Panc1 (cell line): ENCODE measurements around the gene UBE2E2.

ENCODE experiments used
- POLR2AphosphoS5 ChIP-seq: IDR thresholded peaks from 2 replicates; pipeline ENCODE4 v1.6.1; 2012; ENCODE audit warnings: mild to moderate bottlenecking, low read depth, low read length, moderate library complexity
- SIN3A ChIP-seq: IDR thresholded peaks from 2 replicates; pipeline ENCODE4 v1.6.1; 2012; ENCODE audit warnings: low read depth, mild to moderate bottlenecking, low read length, moderate library complexity, borderline replicate concordance; ENCODE audit not compliant: insufficient read depth
- TCF7L2 ChIP-seq: IDR thresholded peaks from 2 replicates; pipeline ENCODE4 v1.6.1; 2011; ENCODE audit warnings: mild to moderate bottlenecking, low read depth, low read length, inconsistent platforms
- TF ChIP-seq, protein P1 (sequence below): fragments of 450-650 bp; IDR thresholded peaks from 2 replicates; pipeline ENCODE4 v1.5.1; 2017; ENCODE audit warnings: mild to moderate bottlenecking
- TF ChIP-seq, protein P2 (sequence below), 2 experiments: IDR thresholded peaks; 2 replicates each; pipeline ENCODE4 v1.6.1; 2011 to 2012; ENCODE audit warnings: low read depth in 2 of 2, control low read depth in 1 of 2, low read length in 1 of 2, mild to moderate bottlenecking in 1 of 2, moderate library complexity in 1 of 2; ENCODE audit not compliant: insufficient read depth in 1 of 2

DNA sequence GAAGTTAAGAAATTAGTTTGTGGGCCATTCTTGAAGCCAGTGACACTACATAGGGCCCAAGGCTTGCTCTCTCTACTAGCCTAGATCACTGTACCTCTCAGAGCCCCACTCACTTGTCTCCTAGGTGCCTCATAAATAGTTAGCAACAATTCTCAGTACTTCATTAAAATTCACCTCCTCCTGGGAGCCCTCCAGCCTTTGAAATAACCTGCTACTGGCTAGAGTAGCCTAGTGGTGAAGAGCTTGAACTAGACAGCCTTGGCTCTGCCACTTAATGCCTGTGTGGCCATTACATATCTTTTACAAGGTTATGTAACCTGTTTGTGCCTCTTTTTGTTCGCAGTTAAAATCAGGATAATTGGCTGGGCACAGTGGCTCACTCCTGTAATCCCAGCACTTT lies 89.3 kb downstream of the UBE2E2 start:
- TF ChIP-seq TCF7L2 (no peak), SIN3A (no peak), POLR2AphosphoS5 (no peak)
- TF ChIP-seq, protein P1, sequence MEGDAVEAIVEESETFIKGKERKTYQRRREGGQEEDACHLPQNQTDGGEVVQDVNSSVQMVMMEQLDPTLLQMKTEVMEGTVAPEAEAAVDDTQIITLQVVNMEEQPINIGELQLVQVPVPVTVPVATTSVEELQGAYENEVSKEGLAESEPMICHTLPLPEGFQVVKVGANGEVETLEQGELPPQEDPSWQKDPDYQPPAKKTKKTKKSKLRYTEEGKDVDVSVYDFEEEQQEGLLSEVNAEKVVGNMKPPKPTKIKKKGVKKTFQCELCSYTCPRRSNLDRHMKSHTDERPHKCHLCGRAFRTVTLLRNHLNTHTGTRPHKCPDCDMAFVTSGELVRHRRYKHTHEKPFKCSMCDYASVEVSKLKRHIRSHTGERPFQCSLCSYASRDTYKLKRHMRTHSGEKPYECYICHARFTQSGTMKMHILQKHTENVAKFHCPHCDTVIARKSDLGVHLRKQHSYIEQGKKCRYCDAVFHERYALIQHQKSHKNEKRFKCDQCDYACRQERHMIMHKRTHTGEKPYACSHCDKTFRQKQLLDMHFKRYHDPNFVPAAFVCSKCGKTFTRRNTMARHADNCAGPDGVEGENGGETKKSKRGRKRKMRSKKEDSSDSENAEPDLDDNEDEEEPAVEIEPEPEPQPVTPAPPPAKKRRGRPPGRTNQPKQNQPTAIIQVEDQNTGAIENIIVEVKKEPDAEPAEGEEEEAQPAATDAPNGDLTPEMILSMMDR: no peak
- TF ChIP-seq, protein P2, sequence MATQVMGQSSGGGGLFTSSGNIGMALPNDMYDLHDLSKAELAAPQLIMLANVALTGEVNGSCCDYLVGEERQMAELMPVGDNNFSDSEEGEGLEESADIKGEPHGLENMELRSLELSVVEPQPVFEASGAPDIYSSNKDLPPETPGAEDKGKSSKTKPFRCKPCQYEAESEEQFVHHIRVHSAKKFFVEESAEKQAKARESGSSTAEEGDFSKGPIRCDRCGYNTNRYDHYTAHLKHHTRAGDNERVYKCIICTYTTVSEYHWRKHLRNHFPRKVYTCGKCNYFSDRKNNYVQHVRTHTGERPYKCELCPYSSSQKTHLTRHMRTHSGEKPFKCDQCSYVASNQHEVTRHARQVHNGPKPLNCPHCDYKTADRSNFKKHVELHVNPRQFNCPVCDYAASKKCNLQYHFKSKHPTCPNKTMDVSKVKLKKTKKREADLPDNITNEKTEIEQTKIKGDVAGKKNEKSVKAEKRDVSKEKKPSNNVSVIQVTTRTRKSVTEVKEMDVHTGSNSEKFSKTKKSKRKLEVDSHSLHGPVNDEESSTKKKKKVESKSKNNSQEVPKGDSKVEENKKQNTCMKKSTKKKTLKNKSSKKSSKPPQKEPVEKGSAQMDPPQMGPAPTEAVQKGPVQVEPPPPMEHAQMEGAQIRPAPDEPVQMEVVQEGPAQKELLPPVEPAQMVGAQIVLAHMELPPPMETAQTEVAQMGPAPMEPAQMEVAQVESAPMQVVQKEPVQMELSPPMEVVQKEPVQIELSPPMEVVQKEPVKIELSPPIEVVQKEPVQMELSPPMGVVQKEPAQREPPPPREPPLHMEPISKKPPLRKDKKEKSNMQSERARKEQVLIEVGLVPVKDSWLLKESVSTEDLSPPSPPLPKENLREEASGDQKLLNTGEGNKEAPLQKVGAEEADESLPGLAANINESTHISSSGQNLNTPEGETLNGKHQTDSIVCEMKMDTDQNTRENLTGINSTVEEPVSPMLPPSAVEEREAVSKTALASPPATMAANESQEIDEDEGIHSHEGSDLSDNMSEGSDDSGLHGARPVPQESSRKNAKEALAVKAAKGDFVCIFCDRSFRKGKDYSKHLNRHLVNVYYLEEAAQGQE (IDR thresholded peaks at IDR 0.05; ENCODE audit: insufficient read depth in 1 of 2, low read depth in 2 of 2, low read length in 1 of 2): no peak
